ENCODE measurements around the gene SETD5.

SETD5 gene

DNA sequence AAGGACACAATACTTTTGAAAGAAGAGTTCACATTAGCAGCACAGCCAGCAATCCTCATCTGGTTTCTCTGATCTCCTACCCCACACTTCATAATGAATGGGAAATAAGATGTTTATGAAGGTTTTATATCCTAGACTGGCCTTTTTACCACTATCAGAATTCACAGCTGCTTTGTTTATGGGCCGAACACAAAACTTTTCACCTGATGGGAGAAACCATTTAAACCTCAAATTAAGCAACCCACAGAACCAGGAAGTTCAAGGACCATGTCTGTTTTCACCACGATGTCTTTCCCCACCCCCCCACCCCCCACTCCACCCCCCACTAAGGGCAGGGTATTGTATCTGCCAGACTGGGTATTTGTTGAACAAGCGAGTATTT is 11.3 kb upstream of the SETD5 start:
- H3K27ac Mint-ChIP-seq: no peak overlapping the region

DNA sequence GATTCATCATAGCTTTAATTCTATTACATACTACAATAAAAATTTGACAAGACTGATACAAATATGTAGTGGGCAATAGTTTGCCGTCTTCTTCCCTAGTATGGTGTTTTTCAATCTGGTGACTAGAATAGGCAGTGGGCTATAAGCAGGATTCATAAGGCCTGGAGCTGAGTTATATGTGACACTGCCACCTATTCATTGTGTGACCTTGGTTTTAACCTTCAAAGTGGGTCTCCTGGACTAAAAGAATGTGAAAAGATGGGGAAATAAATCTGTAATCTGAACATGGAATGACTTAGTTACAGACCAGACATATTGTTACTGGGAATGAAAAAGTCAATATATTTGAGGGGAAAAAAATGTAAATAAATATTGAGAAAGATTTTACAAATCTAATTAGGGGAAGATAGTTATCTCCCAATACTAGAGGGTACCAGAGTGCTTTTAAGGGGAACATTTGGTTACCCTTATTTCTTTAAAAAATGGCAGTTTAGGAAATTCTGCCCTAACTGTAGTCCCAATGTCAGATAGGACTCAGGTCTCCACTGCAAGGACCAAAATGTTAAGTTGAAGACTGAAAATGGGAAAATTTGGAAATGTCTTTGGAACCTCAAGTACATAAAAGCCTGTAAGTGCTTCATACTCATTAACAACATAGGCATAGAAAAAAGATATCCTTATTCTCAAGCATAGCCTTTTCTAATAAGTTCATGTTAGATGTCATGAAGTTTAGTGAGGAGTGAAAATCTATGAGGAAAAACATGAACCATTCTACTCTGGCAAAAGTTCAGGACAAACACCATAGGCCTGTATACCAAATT is 10.7 kb upstream of the SETD5 start:
- Mint-ChIP-seq H3K9me3 (no peaks in the 10 kb centered on the region), H3K27ac (no peak overlapping the region), H3K4me1 (no peaks in the 10 kb centered on the region), H3K4me3 (no peak overlapping the region), H3K36me3 (ENCODE audit: low read depth) (peaks cover 70% of the 10 kb centered on the region), H3K27me3 (ENCODE audit: low read depth, poor library complexity) (no peaks in the 10 kb centered on the region)
- TF ChIP-seq, protein P1, sequence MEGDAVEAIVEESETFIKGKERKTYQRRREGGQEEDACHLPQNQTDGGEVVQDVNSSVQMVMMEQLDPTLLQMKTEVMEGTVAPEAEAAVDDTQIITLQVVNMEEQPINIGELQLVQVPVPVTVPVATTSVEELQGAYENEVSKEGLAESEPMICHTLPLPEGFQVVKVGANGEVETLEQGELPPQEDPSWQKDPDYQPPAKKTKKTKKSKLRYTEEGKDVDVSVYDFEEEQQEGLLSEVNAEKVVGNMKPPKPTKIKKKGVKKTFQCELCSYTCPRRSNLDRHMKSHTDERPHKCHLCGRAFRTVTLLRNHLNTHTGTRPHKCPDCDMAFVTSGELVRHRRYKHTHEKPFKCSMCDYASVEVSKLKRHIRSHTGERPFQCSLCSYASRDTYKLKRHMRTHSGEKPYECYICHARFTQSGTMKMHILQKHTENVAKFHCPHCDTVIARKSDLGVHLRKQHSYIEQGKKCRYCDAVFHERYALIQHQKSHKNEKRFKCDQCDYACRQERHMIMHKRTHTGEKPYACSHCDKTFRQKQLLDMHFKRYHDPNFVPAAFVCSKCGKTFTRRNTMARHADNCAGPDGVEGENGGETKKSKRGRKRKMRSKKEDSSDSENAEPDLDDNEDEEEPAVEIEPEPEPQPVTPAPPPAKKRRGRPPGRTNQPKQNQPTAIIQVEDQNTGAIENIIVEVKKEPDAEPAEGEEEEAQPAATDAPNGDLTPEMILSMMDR (IDR thresholded peaks at IDR 0.05): no peak
- no peak for DNase-seq

More for the DNA sequence above, 11.3 kb upstream of the SETD5 start:
- DNase-seq: no peak
- no peaks in the 10 kb centered on the region for H3K9me3 Mint-ChIP-seq
- H3K27me3 Mint-ChIP-seq (ENCODE audit: low read depth, poor library complexity): no peaks in the 10 kb centered on the region
- peaks cover 68% of the 10 kb centered on the region for H3K36me3 Mint-ChIP-seq (ENCODE audit: low read depth)
- TF ChIP-seq, protein P1 (IDR thresholded peaks at IDR 0.05): no peak
- no peaks in the 10 kb centered on the region for H3K4me1 Mint-ChIP-seq
- no peak overlapping the region for H3K4me3 Mint-ChIP-seq

DNA sequence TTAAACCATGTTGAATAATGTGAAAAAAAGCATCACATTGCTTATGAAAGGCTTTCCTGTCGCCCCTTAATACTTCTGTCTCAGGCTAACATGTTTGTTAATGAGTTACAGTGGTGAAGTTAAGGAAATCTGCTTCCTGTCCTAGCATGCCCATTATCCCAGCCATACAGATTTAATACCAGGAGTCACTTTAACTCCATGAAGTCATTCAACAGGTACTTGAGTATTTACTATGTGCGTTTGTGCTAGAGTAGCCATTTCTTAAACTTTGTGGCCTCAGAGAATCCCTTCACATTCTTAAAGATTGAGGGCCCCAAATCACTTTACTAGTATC is 10.1 kb upstream of the SETD5 start:
- H3K27me3 Mint-ChIP-seq (ENCODE audit: low read depth, poor library complexity): no peaks in the 10 kb centered on the region
- H3K9me3 Mint-ChIP-seq: no peaks in the 10 kb centered on the region
- H3K27ac Mint-ChIP-seq: peak overlapping the region; percentile 58
- H3K4me3 Mint-ChIP-seq: no peak overlapping the region
- DNase-seq: no peak
- peaks cover 2% of the 10 kb centered on the region for H3K4me1 Mint-ChIP-seq
- peaks cover 71% of the 10 kb centered on the region for H3K36me3 Mint-ChIP-seq (ENCODE audit: low read depth)
- TF ChIP-seq, protein P1 (IDR thresholded peaks at IDR 0.05): no peak

DNA sequence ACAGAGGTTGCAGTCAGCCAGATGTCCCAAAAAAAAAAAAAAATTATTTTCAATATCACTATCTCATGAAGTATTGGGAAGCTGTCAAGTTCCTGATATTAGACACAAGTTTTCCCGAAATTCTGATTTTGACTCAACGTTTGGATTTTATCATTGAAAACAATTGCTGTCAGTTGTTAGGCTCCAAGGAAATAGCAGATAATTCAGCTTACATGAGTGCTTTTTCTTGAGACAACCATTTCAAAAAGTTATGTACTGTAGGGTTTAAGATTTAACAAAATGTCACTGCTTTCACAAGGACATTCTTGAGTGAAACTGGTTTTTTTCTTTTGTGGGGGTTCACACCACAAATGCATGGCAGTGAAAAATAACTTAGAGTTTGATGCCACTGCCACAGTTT is 9.3 kb upstream of the SETD5 start:
- H3K36me3 Mint-ChIP-seq (ENCODE audit: low read depth): peaks cover 67% of the 10 kb centered on the region
- no peaks in the 10 kb centered on the region for H3K9me3 Mint-ChIP-seq
- no peak overlapping the region for H3K4me3 Mint-ChIP-seq
- peaks cover 8% of the 10 kb centered on the region for H3K4me1 Mint-ChIP-seq
- no peak for DNase-seq
- no peak overlapping the region for H3K27ac Mint-ChIP-seq
- no peaks in the 10 kb centered on the region for H3K27me3 Mint-ChIP-seq (ENCODE audit: low read depth, poor library complexity)
- TF ChIP-seq, protein P1 (IDR thresholded peaks at IDR 0.05): no peak

DNA sequence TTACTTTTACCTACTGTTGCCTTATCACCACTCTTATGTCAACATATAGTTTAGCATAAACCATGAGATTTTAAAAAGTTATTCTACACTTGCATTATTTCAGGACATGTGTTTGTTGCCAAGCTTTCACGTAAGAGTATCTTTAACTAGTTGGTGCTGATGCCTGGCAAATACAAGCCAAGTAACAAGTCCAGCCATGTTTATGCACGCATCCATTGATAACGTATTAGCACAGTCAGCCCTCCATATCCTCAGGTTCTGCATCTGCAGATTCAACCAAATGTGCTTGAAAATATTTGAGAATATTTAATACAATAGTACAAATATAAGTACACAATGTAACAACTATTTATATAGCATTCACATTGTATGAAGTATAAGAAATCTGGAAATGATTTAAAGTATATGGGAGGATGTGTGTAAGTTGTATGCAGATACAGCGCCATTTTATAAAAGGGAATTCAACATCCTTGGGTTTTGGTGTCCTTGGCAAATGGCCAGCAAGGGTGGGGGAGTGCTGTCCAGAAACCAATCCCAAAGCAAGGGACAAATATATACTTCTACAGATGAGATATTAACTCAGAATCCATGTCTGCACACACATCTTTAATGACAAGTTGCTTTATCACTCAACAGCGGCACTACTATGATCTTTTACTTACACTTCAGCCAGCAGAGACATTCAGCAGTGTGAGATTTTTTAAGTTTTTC is 8.7 kb upstream of the SETD5 start:
- Mint-ChIP-seq H3K27me3 (ENCODE audit: low read depth, poor library complexity) (no peaks in the 10 kb centered on the region), H3K4me3 (no peak overlapping the region), H3K27ac (no peak overlapping the region), H3K9me3 (no peaks in the 10 kb centered on the region), H3K36me3 (ENCODE audit: low read depth) (peaks cover 67% of the 10 kb centered on the region), H3K4me1 (peaks cover 11% of the 10 kb centered on the region)
- TF ChIP-seq, protein P1 (IDR thresholded peaks at IDR 0.05): no peak
- DNase-seq: no peak

Measured in nephron progenitor cell (in vitro differentiated cells).